Right ventricle myocardium inferior (tissue), 1 donor: ENCODE results near the gene CREB3L1. TPM values are rescaled to one million over a fixed set of nuclear protein-coding genes. Genes with fewer than 3 reads are reported as not detected.
A peak's percentile ranks its signal among the peaks of the same experiment; 100 is the strongest.

ENCODE experiments used
- ATAC-seq: fragments of 200-7000 bp; cut with Tn5 transposase; one replicate; pipeline ENCODE4 v1.9.1; 2020; ENCODE audit warnings: mild to moderate bottlenecking, moderate library complexity
- DNase-seq: peaks from one replicate; pipeline ENCODE4 v3.0.0; 2021; ENCODE audit errors: missing footprints
- intact Hi-C: fragments of 100-400 bp; cut with DNase I; formaldehyde crosslinking; loops from one replicate; pipeline ENCODE4 v1.11.0; 2022
- total RNA-seq: library from RNA; stranded (reverse); fragmentation: NEBNext Ultra II Directional; extraction: Animal tissue kit (Norgen Biotek cat#: 25700); gene quantifications from one replicate; pipeline ENCODE4 v1.2.1, GENCODE V29; 2021
- donor health status: DM: no; HTN: yes; CAD: no; lungs with severe emphysema.

Gene CREB3L1
- total RNA-seq, 1 donor from 2014 or later = 64.1 TPM

GRCh38 chr11:46347637-46348311 lies 70.3 kb downstream of the CREB3L1 start:
- intact Hi-C loops = no loop called here
- ATAC-seq (no peak), DNase-seq (peak; percentile 67)

GRCh38 chr11:46348566-46349401 lies 71.3 kb downstream of the CREB3L1 start:
- peak; percentile 63 for DNase-seq
- ATAC-seq = no peak
- intact Hi-C loops = no loop called here

GRCh38 chr11:46350695-46351094 lies 73.2 kb downstream of the CREB3L1 start:
- intact Hi-C loops = no loop called here
- DNase-seq = no peak
- ATAC-seq = no peak

- DNase-seq (peak; percentile 51), ATAC-seq (no peak)
- intact Hi-C loops = no loop called here
These were observed 73.7 kb downstream of the CREB3L1 start for GRCh38 chr11:46351148-46351547.

- intact Hi-C loops = loop anchor here (2.0 kb wide), 1 partner anchor 15 kb away; no protein-coding TSS in a partner anchor
- ATAC-seq = no peak
- DNase-seq = no peak
These were observed 74.1 kb downstream of the CREB3L1 start for GRCh38 chr11:46351606-46352005.

- intact Hi-C loops = loop anchor here (2.0 kb wide), 1 partner anchor 15 kb away; no protein-coding TSS in a partner anchor
- ATAC-seq (peak; percentile 20), DNase-seq (peak; percentile 77)
These were observed 74.8 kb downstream of the CREB3L1 start for GRCh38 chr11:46352063-46352841.

GRCh38 chr11:46353698-46354097 lies 76.2 kb downstream of the CREB3L1 start:
- intact Hi-C loops = loop anchor here (2.0 kb wide), 1 partner anchor 13 kb away; no protein-coding TSS in a partner anchor
- no peak for ATAC-seq
- no peak for DNase-seq

- ATAC-seq = no peak
- DNase-seq = no peak
- intact Hi-C loops = no loop called here
These were observed 79.5 kb downstream of the CREB3L1 start for GRCh38 chr11:46356924-46357482.

GRCh38 chr11:46357483-46357936 lies 80.0 kb downstream of the CREB3L1 start:
- ATAC-seq (no peak), DNase-seq (peak; percentile 71)
- intact Hi-C loops = no loop called here

- intact Hi-C loops = no loop called here
- no peak for ATAC-seq
- DNase-seq = no peak
These were observed 82.5 kb downstream of the CREB3L1 start for GRCh38 chr11:46359953-46360352.

GRCh38 chr11:46360878-46361277 lies 83.4 kb downstream of the CREB3L1 start:
- intact Hi-C loops = no loop called here
- ATAC-seq = no peak

GRCh38 chr11:46361283-46362155 lies 84.1 kb downstream of the CREB3L1 start:
- peak; percentile 90 for DNase-seq
- intact Hi-C loops = no loop called here
- ATAC-seq = peak; percentile 78

More at GRCh38 chr11:46360878-46361277, 83.4 kb downstream of the CREB3L1 start:
- DNase-seq = no peak

GRCh38 chr11:46362156-46363030 lies 84.9 kb downstream of the CREB3L1 start:
- no peak for ATAC-seq

GRCh38 chr11:46363031-46363407 lies 85.6 kb downstream of the CREB3L1 start:
- peak; percentile 86 for DNase-seq
- intact Hi-C loops = no loop called here
- ATAC-seq = peak; percentile 55

More at GRCh38 chr11:46362156-46363030, 84.9 kb downstream of the CREB3L1 start:
- DNase-seq = peak; percentile 69
- intact Hi-C loops = no loop called here

GRCh38 chr11:46363455-46364005 lies 86.1 kb downstream of the CREB3L1 start:
- ATAC-seq (peak; percentile 43), DNase-seq (peak; percentile 71)
- intact Hi-C loops = no loop called here

- ATAC-seq (no peak), DNase-seq (no peak)
- intact Hi-C loops = no loop called here
These were observed 86.6 kb downstream of the CREB3L1 start for GRCh38 chr11:46364056-46364455.
